Activated CD8-positive, alpha-beta memory T cell treated with anti-CD3 and anti-CD28 coated beads for 48 hours (primary cell): ENCODE measurements around the gene YKT6.
"Not testable (repeated sequence)": the region's sequence is repeated elsewhere in the genome, so short reads cannot be mapped to it uniquely, and the experiment has no call there.

Experiments
- DNase-seq, 3 experiments: peaks; one replicate each; pipeline ENCODE4 v3.0.0-alpha.2; 2020; ENCODE audit warnings: low read depth in 2 of 3, low spot score in 2 of 3

Gene YKT6

GRCh38 chr7:44193011-44193802 is 7.6 kb upstream of the YKT6 start:
- no peak for DNase-seq

- peak in 1 of 3 experiments; percentile 10 for DNase-seq
Measured at GRCh38 chr7:44194069-44194468, 6.7 kb upstream of the YKT6 start.

GRCh38 chr7:44194562-44195145 is 6.1 kb upstream of the YKT6 start:
- DNase-seq = no peak

GRCh38 chr7:44195889-44196288 is 4.9 kb upstream of the YKT6 start:
- no peak for DNase-seq

GRCh38 chr7:44196450-44196872 is 4.3 kb upstream of the YKT6 start:
- no peak for DNase-seq

- DNase-seq = no peak
Measured at GRCh38 chr7:44197474-44197873, 3.3 kb upstream of the YKT6 start.

- not testable (repeated sequence) for DNase-seq
Measured at GRCh38 chr7:44200163-44200562, 615 bp upstream of the YKT6 start.

GRCh38 chr7:44201813-44202212 is 1.0 kb downstream of the YKT6 start:
- no peak for DNase-seq

GRCh38 chr7:44206008-44206407 is 5.2 kb downstream of the YKT6 start:
- no peak for DNase-seq

- no peak for DNase-seq
Measured at GRCh38 chr7:44208085-44208484, 7.3 kb downstream of the YKT6 start.

- no peak for DNase-seq
Measured at GRCh38 chr7:44210107-44210506, 9.3 kb downstream of the YKT6 start.

GRCh38 chr7:44211126-44211675 is 10.4 kb downstream of the YKT6 start:
- DNase-seq = no peak

GRCh38 chr7:44212018-44212417 is 11.2 kb downstream of the YKT6 start:
- no peak for DNase-seq

- DNase-seq = no peak
Measured at GRCh38 chr7:44212581-44213184, 11.9 kb downstream of the YKT6 start.

GRCh38 chr7:44213206-44213876 is 12.6 kb downstream of the YKT6 start:
- no peak for DNase-seq

GRCh38 chr7:44213877-44214388 is 13.2 kb downstream of the YKT6 start:
- no peak for DNase-seq

- DNase-seq = no peak
Measured at GRCh38 chr7:44215531-44215930, 14.8 kb downstream of the YKT6 start.

- no peak for DNase-seq
Measured at GRCh38 chr7:44216019-44216418, 15.2 kb downstream of the YKT6 start.

- DNase-seq = no peak
Measured at GRCh38 chr7:44216521-44217222, 15.9 kb downstream of the YKT6 start.

- no peak for DNase-seq
Measured at GRCh38 chr7:44217223-44217714, 16.5 kb downstream of the YKT6 start.
